OCI-LY3 (cell line): ENCODE measurements around the gene CA14.

Experiments
- H2AFZ ChIP-seq: fragments of 200-600, 300-600 bp; shearing (Covaris generic); 2 replicates; pipeline ENCODE4 v1.6.0; 2014; ENCODE audit warnings: antibody characterized with exemption, low read depth, low read length
- H3K27ac ChIP-seq: fragments of 200-600, 300-600 bp; sonication (generic); 2 replicates; pipeline ENCODE4 v1.5.1; 2014; ENCODE audit warnings: mild to moderate bottlenecking, low read length, moderate library complexity, mixed read lengths
- H3K27me3 ChIP-seq: fragments of 200-600, 300-600 bp; sonication (generic); 2 replicates; pipeline ENCODE4 v1.6.1; 2014; ENCODE audit warnings: low read depth, low read length, mixed read lengths
- H3K36me3 ChIP-seq: fragments of 200-600, 300-600 bp; sonication (generic); replicated peaks from 2 replicates; pipeline ENCODE3; 2014; ENCODE audit warnings: low read depth, low read length, mixed read lengths
- H3K4me1 ChIP-seq: fragments of 300-600, 200-600 bp; sonication (generic); 2 replicates; pipeline ENCODE4 v1.6.1; 2014; ENCODE audit warnings: low read length, mixed read lengths
- H3K4me2 ChIP-seq: fragments of 200-600, 300-600 bp; sonication (generic); 2 replicates; pipeline ENCODE4 v1.6.1; 2014; ENCODE audit warnings: low read length, mixed read lengths
- H3K4me3 ChIP-seq: fragments of 300-600, 200-600 bp; sonication (generic); 2 replicates; pipeline ENCODE4 v1.5.1; 2014; ENCODE audit warnings: antibody characterized with exemption, mild to moderate bottlenecking, low read length, moderate library complexity
- H3K79me2 ChIP-seq: fragments of 300-600, 200-600 bp; shearing (Covaris generic); 2 replicates; pipeline ENCODE4 v1.6.1; 2014; ENCODE audit warnings: mild to moderate bottlenecking, low read length, mixed read lengths
- H3K9ac ChIP-seq: fragments of 300-600, 200-600 bp; shearing (Covaris generic); 2 replicates; pipeline ENCODE4 v1.6.0; 2014; ENCODE audit warnings: mild to moderate bottlenecking, low read length, moderate library complexity
- H3K9me3 ChIP-seq: fragments of 200-600, 300-600 bp; shearing (Covaris generic); 2 replicates; pipeline ENCODE4 v1.6.1; 2014; ENCODE audit warnings: low read length, mixed read lengths; ENCODE audit not compliant: insufficient read depth
- H4K20me1 ChIP-seq: fragments of 200-600, 300-600 bp; sonication (generic); 2 replicates; pipeline ENCODE4 v1.6.1; 2016; ENCODE audit warnings: low read length, mixed read lengths; ENCODE audit not compliant: insufficient read depth
- EZH2phosphoT487 ChIP-seq: fragments of 200-600 bp; shearing (Covaris generic); IDR thresholded peaks from 2 replicates; pipeline ENCODE4 v1.6.1; 2018; ENCODE audit warnings: antibody characterized with exemption, mixed run types, low read depth
- TF ChIP-seq, protein P1 (sequence below): fragments of 200-600, 300-600 bp; sonication (generic); IDR thresholded peaks from 2 replicates; pipeline ENCODE4 v1.5.1; 2014; ENCODE audit warnings: antibody characterized with exemption, low read length, low read depth

CA14 gene

GRCh38 chr1:150283260-150283659, 25.7 kb downstream of the CA14 start:
- Histone ChIP-seq H3K79me2 (no peaks in the 10 kb centered on the region), H3K27ac (no peak overlapping the region), H3K9ac (no peak overlapping the region), H2AFZ (no peak overlapping the region), H4K20me1 (no peaks in the 10 kb centered on the region), H3K27me3 (no peaks in the 10 kb centered on the region), H3K9me3 (no peaks in the 10 kb centered on the region), H3K36me3 (no peaks in the 10 kb centered on the region), H3K4me1 (peaks cover 28% of the 10 kb centered on the region), H3K4me2 (no peak overlapping the region), H3K4me3 (no peak overlapping the region)
- TF ChIP-seq, protein P1, sequence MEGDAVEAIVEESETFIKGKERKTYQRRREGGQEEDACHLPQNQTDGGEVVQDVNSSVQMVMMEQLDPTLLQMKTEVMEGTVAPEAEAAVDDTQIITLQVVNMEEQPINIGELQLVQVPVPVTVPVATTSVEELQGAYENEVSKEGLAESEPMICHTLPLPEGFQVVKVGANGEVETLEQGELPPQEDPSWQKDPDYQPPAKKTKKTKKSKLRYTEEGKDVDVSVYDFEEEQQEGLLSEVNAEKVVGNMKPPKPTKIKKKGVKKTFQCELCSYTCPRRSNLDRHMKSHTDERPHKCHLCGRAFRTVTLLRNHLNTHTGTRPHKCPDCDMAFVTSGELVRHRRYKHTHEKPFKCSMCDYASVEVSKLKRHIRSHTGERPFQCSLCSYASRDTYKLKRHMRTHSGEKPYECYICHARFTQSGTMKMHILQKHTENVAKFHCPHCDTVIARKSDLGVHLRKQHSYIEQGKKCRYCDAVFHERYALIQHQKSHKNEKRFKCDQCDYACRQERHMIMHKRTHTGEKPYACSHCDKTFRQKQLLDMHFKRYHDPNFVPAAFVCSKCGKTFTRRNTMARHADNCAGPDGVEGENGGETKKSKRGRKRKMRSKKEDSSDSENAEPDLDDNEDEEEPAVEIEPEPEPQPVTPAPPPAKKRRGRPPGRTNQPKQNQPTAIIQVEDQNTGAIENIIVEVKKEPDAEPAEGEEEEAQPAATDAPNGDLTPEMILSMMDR, result no peak
- TF ChIP-seq EZH2phosphoT487, result no peak

DNA sequence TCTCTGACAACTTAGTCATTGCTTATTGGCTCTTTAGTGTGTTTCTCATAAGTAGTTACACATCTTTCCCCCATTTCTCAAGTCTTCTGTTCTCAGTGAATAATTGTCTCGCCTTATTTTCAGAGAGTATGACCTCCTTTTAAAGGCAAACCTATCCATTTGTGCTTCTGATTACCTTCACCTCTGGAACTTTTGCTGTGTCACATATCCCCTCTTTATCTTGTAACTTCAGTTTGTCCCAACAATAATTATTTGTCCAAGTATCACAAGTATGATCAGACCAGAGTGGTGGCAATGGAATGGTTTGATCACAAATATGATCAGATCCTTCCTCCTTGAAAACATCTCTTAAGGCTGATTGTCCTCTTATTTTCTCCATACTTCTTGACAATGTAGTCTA, 30.8 kb downstream of the CA14 start:
- Histone ChIP-seq H3K4me3 (no peak overlapping the region), H3K4me1 (peaks cover 6% of the 10 kb centered on the region), H3K9me3 (no peaks in the 10 kb centered on the region), H3K9ac (no peak overlapping the region), H3K79me2 (no peaks in the 10 kb centered on the region), H4K20me1 (no peaks in the 10 kb centered on the region), H3K4me2 (no peak overlapping the region), H3K27ac (no peak overlapping the region), H2AFZ (no peak overlapping the region), H3K27me3 (no peaks in the 10 kb centered on the region), H3K36me3 (no peaks in the 10 kb centered on the region)
- TF ChIP-seq EZH2phosphoT487, result no peak
- TF ChIP-seq, protein P1, result no peak

- TF ChIP-seq, protein P1, result no peak
- no peak for TF ChIP-seq EZH2phosphoT487
- no peak overlapping the region for H2AFZ ChIP-seq
- no peak overlapping the region for H3K27ac ChIP-seq
- no peaks in the 10 kb centered on the region for H4K20me1 ChIP-seq
- no peak overlapping the region for H3K4me3 ChIP-seq
- H3K4me2 ChIP-seq, result no peak overlapping the region
- no peaks in the 10 kb centered on the region for H3K27me3 ChIP-seq
- H3K4me1 ChIP-seq, result peaks cover 6% of the 10 kb centered on the region
- H3K9me3 ChIP-seq, result no peaks in the 10 kb centered on the region
- H3K36me3 ChIP-seq, result no peaks in the 10 kb centered on the region
- no peak overlapping the region for H3K9ac ChIP-seq
- H3K79me2 ChIP-seq, result peaks cover 1% of the 10 kb centered on the region
Measured at GRCh38 chr1:150288822-150289221, 31.2 kb downstream of the CA14 start.

- no peaks in the 10 kb centered on the region for H3K9me3 ChIP-seq
- peak within 1 kb of the TSS; percentile 84 for H3K4me3 ChIP-seq
- H3K79me2 ChIP-seq, result peaks cover 30% of the 10 kb centered on the region
- H3K4me1 ChIP-seq, result peaks cover 6% of the 10 kb centered on the region
- no peaks in the 10 kb centered on the region for H3K27me3 ChIP-seq
- H3K9ac ChIP-seq, result peak within 1 kb of the TSS; percentile 70
- H3K4me2 ChIP-seq, result peak within 1 kb of the TSS; percentile 90
- peak within 1 kb of the TSS; percentile 87 for H2AFZ ChIP-seq
- H4K20me1 ChIP-seq, result no peaks in the 10 kb centered on the region
- TF ChIP-seq EZH2phosphoT487, result no peak
- TF ChIP-seq, protein P1, result no peak
- H3K36me3 ChIP-seq, result peaks cover 17% of the 10 kb centered on the region
- H3K27ac ChIP-seq, result peak within 1 kb of the TSS; percentile 44
Measured at GRCh38 chr1:150293433-150294253, 36.1 kb downstream of the CA14 start, which contains the start of gene MRPS21. Gene MRPS21, plus strand, starts transcription at chr1:150293861. Its CDS starts 506 bp downstream, at chr1:150294367.
